HG03159 (cell line): ENCODE measurements around the gene ACOX2.

Experiments
- ATAC-seq: cut with Tn5 transposase; IDR thresholded peaks from one replicate; pipeline ENCODE4 v1.9.1; 2021; ENCODE audit warnings: mild to moderate bottlenecking, moderate library complexity; ENCODE audit not compliant: unreplicated experiment

The ACOX2 gene

DNA sequence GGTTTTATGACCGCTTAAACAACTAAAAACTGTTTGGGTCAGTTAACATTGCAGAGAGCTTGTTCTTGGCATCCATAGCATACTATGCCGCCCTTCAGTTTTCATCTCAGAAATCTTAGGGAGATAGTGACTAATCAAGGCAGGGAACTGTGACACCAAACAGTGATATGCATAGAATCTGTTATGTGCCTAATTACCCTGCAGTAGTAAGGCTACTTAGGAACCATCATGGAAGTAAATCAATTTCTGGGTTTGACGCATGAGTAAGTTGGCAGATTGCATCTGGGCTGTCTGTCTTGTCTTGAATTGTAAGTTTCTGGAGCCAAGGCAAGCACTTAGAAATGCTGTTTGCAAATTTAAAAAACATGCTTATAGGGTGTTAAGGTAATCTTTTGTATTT lies 22.6 kb downstream of the ACOX2 start:
- ATAC-seq, result no peak

DNA sequence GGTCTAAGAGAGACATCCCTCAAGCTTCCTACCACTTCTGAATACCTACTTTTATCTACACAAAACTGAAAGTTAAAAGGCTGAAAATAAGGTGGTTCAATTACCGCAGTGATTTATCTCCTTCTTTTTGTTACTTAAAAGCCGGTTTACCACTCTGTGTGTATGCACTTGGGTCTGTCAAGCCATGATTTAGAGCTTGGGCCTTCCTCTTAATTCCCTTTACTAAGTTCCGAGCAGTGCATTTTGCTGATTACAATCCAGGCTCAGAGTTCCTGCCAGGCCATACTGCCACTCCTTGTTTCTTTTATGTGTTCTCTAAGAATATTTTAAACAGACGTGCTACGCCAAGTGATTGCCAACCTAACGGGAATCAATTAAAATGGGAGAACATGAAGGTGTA lies 28.6 kb downstream of the ACOX2 start:
- no peak for ATAC-seq

GRCh38 chr3:58507356-58508078 lies 29.5 kb downstream of the ACOX2 start:
- no peak for ATAC-seq

GRCh38 chr3:58502872-58503271 lies 34.1 kb downstream of the ACOX2 start:
- ATAC-seq, result no peak

DNA sequence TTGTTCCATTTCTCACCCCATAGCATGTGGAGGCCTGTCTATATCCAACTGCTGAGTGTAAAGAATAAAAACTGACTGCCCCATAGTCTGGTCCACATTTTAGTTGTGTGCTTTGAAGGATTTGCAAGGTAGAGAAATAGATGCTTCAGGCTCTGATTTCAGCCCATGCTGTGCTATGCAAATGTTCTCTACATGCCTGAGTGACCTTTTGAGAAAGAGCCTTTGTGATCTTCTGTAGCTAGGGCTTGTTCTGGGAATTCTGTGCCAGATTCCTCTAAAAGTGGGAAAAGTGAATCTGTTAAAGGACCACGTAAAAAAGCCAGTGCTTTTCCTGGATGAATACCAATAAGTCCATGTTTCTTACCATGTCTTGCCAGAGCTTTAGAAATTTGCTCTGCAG lies 39.9 kb downstream of the ACOX2 start:
- no peak for ATAC-seq

- ATAC-seq, result no peak
Measured at GRCh38 chr3:58496206-58496857, 40.7 kb downstream of the ACOX2 start.

GRCh38 chr3:58495101-58495500 lies 41.9 kb downstream of the ACOX2 start:
- ATAC-seq, result no peak

DNA sequence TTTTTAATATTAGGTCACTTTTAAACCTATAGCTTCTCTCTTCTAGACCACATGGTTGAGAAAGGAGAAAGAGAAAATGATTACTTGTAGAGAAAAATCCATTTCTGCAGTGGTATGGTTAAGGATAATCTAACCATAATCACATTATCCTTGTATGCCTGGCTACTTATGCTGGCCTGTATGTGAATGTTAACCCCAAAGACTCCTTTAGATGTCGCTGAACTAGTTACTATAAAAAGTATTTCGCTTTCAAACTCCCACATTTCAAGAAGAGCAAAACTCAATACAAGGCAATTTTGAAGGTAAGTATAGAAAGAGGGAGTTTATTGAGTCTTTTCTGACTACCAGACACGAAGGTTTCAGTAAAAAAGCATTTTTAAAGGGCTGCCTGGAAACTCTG lies 42.9 kb downstream of the ACOX2 start:
- ATAC-seq, result no peak

DNA sequence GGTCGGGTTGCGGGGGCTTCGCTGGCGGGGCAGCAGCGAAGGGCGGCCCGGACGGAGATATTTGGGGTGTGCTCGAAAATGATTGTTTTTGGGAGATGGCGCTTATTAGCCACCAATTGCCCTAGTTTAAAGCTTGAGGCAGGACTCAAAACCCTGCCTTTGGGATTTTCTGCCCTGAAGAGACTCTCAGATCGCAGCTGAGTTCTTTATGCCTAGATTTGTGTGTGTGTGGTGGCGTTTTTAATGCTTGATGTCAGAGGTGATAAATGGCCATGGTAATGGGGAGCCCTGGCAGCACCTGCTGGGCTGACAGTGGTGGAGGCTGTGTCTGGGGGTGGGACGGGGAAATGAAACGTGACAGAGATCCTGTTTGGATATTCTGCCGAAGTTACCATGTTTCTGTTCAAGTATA lies 44.5 kb downstream of the ACOX2 start:
- ATAC-seq, result peak; percentile 15

DNA sequence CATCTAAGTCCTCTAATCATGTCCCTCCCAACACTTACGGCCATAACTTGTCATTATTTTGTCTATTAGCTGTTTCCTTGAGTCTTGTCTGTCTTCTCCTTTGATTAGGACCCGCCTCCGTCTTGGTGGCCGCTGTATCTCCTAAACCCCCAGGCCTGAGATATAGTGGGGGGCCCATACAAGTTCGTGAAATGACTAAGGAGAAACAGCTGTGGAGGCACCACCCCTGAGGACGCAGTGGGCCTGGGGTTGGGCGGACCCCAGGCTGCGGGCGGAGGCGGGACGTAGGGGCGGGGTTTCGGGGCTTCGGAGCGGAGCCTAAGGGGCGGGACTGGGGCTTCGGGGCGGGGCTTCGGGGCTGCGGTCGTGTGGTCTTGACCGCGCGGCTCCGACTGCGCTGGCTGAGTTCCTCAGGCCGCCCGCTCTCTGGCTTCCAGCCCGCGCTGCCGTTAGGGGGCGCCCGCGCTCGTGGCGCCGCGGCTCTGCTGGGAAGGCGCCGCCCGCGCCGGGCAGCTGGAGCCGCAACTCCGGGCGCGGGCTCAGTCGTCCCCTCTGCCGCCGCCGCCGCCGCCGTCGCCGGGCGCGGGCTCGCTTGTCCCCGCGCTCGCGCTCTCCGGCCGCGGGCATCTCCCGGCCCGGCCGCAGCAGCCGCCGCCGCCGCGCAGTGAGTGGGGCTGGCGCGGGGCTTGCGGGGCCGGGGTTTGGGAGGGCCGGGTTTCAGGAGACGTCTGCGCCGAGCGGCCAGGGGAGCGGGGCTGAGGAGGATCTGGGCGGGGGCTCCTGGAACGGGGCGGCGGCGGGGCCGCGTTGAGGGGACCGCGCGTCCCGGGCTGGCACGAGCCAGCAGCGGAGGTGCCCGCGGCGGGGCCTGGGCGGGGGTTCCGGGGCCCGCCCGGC lies 45.2 kb downstream of the ACOX2 start, which contains the start of gene KCTD6:
Gene KCTD6 (plus strand): TSS at position 591 of the 897 bp plus-strand sequence. CDS start 6,660 bp downstream, outside the sequence.
- peak; percentile 92 for ATAC-seq

DNA sequence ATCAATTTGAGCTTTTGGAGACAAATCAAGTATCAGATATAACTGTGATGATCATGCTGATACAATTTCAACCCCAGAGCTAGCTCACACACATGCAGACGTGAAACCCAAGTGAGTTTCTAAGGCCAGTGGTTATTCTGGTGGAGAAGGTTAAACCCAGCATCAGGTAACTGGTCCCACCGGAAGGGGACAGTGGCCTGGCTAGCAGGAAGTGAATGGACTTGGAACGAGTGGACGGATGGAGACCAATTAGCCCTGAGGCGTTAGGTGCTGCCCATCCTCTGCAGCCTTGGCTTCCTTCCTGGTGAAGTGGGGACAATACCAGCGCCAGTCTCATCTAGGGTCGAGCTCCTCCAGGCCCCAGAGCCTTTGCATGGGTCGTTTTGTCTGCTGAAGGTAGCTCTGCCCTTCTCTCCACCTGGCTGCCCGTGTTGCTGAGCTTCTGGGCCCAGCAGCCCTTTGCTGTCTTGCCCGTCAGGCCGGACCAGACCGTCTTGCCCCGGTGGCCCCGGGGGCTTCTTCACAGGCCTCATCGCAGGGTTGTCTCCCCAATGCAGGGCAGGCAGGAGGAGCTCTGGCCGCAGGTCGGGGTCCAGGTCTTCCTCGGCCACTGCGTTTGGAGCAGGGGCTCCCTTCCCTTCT lies 46.0 kb downstream of the ACOX2 start:
- ATAC-seq, result peak; percentile 1

DNA sequence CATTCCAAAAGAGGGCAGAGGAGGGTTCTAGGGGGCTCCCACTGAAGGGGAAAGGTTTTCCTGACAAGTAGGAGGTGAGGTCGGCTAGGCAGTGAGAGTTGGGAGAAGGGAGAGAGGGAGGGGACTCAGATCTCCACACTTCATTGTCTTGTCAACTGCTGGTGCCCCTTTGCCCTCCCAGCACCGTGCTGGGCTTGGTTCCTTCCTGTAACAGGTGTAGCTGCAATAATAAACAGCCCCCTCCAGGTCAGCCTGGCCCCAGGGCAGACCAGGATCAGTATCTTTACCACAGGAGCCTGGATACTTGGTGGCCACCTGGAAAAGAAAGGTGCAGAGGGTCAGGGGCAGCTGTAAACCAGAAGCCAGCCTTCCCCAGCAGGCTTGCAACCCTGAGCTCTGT lies 48.0 kb downstream of the ACOX2 start:
- ATAC-seq, result no peak

- ATAC-seq, result no peak
Measured at GRCh38 chr3:58487140-58487886, 49.7 kb downstream of the ACOX2 start.

- no peak for ATAC-seq
Measured at GRCh38 chr3:58485801-58486435, 51.1 kb downstream of the ACOX2 start.

DNA sequence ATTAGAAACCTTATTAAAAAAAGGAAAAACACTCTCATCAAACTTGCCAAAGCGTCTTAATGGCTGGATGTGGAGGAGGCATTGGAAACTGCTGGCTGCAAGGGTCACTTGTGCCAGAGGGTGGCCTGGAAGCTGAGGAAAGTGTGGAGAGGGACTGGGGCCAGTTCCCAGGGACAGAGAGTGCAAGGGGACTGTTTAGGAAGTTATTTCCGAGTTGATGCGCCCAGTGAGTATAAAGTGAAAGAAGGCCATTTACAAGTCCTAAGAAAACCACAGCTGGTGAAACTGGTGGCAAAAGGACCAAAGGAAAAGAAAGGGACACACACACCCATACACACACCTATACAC lies 52.3 kb downstream of the ACOX2 start:
- ATAC-seq, result no peak

DNA sequence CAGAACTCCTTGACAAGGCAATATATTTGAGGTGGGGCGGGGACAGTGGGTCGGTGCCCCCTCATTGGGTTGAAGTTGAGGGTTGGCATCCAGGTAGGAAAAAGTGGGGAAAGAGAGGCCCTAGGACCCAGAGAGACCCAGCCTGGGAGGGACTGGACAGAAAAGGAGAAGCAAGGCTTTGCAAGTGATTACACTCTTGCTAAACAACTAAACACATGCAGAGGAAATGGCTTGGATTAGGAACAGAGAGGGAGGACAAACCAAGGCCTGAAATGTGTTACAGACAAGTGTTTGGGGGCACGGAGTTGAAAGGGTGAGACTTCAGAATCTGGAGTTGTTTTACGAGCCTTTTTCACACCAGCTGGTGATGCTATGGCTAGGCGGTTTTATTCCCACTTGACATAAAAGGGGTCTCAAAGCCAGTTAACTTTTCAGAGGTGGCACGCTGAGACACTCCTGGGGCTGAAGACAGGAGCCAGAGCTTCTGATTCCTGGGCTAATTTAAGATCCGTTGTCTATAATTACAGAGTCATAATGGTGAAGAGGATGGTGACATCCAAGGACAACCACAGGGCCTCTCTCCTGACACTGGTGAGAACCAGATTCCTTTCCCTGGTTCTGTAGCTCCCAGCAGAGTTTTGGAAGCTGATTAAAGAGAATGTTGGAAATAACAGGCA lies 52.8 kb downstream of the ACOX2 start:
- no peak for ATAC-seq

- ATAC-seq, result no peak
Measured at GRCh38 chr3:58482917-58483636, 53.9 kb downstream of the ACOX2 start.

GRCh38 chr3:58480309-58480708 lies 56.7 kb downstream of the ACOX2 start:
- ATAC-seq, result no peak

GRCh38 chr3:58478781-58479180 lies 58.2 kb downstream of the ACOX2 start:
- ATAC-seq, result no peak
